Mesothelial cell of epicardium (in vitro differentiated cells): ENCODE measurements around the gene TNK2. TPM values are rescaled to one million over a fixed set of nuclear protein-coding genes. Genes with fewer than 3 reads are reported as not detected.
A peak's percentile ranks its signal among the peaks of the same experiment; 100 is the strongest.
"Not testable (repeated sequence)": the region's sequence is repeated elsewhere in the genome, so short reads cannot be mapped to it uniquely, and the experiment has no call there.

ENCODE experiments used
- DNase-seq, 2 experiments: peaks; one replicate each; pipeline ENCODE4 v3.0.0; 2021; ENCODE audit warnings: low spot score in 2 of 2; ENCODE audit not compliant: unreplicated experiment in 2 of 2
- H3K27ac Mint-ChIP-seq: 2 replicates; pipeline ENCODE4 v1.8.0; 2021; ENCODE audit warnings: mixed read lengths
- H3K27me3 Mint-ChIP-seq: 2 replicates; pipeline ENCODE4 v1.8.0; 2021; ENCODE audit warnings: low read depth, mixed read lengths
- H3K36me3 Mint-ChIP-seq: 2 replicates; pipeline ENCODE4 v1.8.0; 2021; ENCODE audit warnings: mixed read lengths
- H3K4me1 Mint-ChIP-seq: 2 replicates; pipeline ENCODE4 v1.8.0; 2021; ENCODE audit warnings: mixed read lengths
- H3K4me3 Mint-ChIP-seq: 2 replicates; pipeline ENCODE4 v1.8.0; 2021; ENCODE audit warnings: mild to moderate bottlenecking, moderate library complexity, mixed read lengths
- H3K9me3 Mint-ChIP-seq: 2 replicates; pipeline ENCODE4 v1.8.0; 2021; ENCODE audit warnings: mixed read lengths
- total RNA-seq: library from RNA; stranded (reverse); gene quantifications from 3 replicates; pipeline ENCODE4 v1.2.1, GENCODE V29; 2021
- TF ChIP-seq, protein P1 (sequence below): fragments of 200-600 bp; sonication (generic); IDR thresholded peaks from one replicate; pipeline ENCODE4 v1.5.0; 2021; ENCODE audit warnings: antibody characterized with exemption; ENCODE audit not compliant: unreplicated experiment

TNK2 gene
- total RNA-seq, 1 donor from 2014 or later = 49.1 TPM

DNA sequence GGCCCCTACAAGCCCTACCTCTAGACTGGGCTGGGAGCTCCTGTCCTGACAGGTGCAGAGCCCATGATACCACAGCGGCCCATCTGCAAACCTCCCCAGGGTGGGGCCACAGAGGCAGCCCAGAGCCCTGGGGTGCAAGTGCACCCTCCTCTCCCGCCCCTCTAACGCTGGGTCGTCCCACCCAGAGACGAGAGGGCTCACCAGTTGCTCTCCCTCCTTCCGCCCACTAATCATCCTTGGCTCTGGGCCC is 742 bp downstream of the TNK2 start:
- Mint-ChIP-seq H3K36me3 (peaks cover 5% of the 10 kb centered on the region), H3K9me3 (no peaks in the 10 kb centered on the region), H3K4me3 (peak overlapping the region; percentile 80), H3K27me3 (peaks cover 32% of the 10 kb centered on the region), H3K4me1 (peaks cover 32% of the 10 kb centered on the region), H3K27ac (peak overlapping the region; percentile 56)
- TF ChIP-seq, protein P1, sequence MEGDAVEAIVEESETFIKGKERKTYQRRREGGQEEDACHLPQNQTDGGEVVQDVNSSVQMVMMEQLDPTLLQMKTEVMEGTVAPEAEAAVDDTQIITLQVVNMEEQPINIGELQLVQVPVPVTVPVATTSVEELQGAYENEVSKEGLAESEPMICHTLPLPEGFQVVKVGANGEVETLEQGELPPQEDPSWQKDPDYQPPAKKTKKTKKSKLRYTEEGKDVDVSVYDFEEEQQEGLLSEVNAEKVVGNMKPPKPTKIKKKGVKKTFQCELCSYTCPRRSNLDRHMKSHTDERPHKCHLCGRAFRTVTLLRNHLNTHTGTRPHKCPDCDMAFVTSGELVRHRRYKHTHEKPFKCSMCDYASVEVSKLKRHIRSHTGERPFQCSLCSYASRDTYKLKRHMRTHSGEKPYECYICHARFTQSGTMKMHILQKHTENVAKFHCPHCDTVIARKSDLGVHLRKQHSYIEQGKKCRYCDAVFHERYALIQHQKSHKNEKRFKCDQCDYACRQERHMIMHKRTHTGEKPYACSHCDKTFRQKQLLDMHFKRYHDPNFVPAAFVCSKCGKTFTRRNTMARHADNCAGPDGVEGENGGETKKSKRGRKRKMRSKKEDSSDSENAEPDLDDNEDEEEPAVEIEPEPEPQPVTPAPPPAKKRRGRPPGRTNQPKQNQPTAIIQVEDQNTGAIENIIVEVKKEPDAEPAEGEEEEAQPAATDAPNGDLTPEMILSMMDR = no peak
- no peak for DNase-seq

DNA sequence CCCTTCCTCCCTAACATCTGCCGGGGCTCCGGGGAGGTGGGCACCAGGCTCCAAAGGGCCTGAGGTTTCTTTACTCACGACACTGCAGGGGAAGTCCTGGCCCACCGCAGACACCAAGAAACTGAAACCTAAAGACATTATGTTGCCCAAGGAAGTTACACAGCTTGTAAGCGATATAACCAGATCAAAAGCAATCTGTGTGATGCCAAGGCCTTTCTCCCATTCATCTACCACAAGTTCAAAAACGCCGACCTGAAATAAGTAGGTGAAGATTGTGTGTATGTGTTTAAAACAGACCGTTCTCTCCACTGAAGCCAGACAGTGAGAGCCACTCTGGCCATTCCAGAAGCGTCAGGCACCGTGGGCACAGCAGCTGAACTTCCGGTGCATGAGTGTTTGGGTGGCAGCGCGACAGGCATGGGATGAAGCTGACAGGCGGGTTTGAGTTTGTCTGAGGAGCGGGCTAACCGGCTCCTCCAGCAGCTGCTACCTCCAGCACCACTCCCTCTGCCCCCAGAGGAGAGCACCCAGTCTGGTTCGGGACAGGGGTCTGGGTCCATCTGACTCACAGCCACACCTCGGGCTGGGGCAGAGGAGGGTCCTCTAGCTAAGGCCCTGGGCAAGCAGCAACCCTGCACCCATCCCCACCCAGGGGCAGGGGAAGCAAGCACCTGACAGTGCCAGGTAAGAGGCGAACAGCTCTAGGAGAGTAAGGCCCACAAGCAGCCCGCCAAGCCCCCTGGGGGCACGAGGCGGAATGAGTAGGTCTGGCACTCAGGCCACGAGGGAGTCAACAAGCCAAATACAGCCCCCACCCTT is 1.3 kb downstream of the TNK2 start:
- H3K27ac Mint-ChIP-seq = no peak overlapping the region
- peaks cover 32% of the 10 kb centered on the region for H3K27me3 Mint-ChIP-seq
- TF ChIP-seq, protein P1 = no peak
- peaks cover 5% of the 10 kb centered on the region for H3K36me3 Mint-ChIP-seq
- H3K4me3 Mint-ChIP-seq = peak overlapping the region; percentile 80
- no peaks in the 10 kb centered on the region for H3K9me3 Mint-ChIP-seq
- no peak for DNase-seq
- H3K4me1 Mint-ChIP-seq = peaks cover 32% of the 10 kb centered on the region

DNA sequence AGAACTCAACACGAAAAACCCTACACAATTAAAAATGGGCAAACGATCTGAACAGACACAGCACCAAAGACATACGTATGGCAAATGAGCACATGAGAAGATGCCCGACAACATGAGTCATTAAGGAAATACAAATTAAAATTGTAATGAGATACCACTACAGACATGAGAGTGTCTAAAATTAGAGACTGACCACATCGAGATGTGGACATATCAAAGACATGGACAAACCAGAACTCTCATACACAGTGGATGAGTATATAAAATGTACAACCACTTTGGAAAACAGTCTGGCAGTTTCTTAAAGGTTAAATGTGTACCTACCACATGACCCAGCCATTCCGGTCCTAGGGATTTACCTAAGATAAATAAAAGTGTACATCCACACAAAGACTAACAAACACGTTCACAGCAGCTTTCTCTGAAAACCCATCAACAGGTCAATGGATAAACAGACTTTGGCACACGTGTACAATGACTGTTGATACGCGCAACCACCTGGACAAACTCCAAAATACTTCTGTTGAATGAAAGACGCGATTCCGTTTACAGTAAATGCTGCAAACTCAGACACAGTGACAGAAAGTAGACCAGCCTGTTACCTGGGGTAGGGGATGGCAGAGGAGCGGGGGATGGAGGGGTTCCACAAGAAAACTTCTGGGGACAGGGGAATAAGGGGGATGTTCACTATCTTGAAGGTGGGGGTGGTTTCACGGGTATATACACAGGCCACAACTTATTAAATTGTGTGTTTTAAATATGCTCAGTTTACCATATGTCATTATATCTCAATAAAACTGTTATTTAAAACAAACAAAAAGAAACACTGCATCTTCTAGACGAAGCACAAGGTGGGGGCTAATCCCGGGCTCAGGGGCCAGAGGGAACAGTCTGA is 2.1 kb downstream of the TNK2 start:
- Mint-ChIP-seq H3K27me3 (peaks cover 34% of the 10 kb centered on the region), H3K4me1 (peaks cover 25% of the 10 kb centered on the region), H3K4me3 (no peak overlapping the region), H3K36me3 (peaks cover 5% of the 10 kb centered on the region), H3K9me3 (no peaks in the 10 kb centered on the region), H3K27ac (no peak overlapping the region)
- no peak for DNase-seq
- TF ChIP-seq, protein P1 = no peak

DNA sequence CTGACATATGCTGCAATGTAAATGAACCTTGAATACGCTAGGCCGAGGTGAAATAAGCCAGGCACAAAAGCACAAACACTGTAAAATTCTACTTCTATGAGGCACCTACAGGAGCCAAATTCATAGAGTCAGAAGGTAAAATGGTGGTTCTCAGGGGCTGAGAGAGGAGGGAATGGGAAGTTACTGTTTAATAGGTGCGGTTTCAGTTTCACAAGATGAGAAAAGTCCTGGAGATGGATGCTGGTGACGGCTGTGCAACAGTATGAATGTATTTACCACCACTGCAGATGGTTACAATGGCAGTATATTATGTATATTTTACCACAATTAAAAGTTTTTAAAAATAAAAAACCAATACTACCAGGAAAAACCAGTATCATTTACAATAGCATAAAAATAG is 4.0 kb downstream of the TNK2 start:
- Mint-ChIP-seq H3K4me3 (no peak overlapping the region), H3K27ac (no peak overlapping the region), H3K36me3 (peaks cover 8% of the 10 kb centered on the region), H3K9me3 (no peaks in the 10 kb centered on the region), H3K27me3 (peaks cover 36% of the 10 kb centered on the region), H3K4me1 (peaks cover 21% of the 10 kb centered on the region)
- DNase-seq = no peak
- TF ChIP-seq, protein P1 = no peak

DNA sequence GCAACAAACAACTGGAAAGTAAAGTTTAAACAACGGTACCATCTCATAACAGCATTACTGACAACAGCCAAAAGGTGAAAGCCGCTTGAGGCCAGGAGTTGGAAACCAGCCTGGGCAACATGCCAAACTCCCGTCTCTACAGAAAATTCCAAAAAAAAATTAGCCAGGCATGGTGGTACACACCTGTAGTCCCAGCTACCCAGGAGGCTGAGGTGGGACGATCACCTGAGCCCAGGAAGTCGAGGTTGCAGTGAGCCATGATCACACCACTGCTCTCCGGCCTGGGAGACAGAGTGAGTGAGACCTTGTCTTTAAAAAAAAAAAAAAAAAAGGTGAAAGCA is 4.4 kb downstream of the TNK2 start:
- TF ChIP-seq, protein P1 = no peak
- no peaks in the 10 kb centered on the region for H3K9me3 Mint-ChIP-seq
- H3K4me1 Mint-ChIP-seq = peaks cover 21% of the 10 kb centered on the region

DNA sequence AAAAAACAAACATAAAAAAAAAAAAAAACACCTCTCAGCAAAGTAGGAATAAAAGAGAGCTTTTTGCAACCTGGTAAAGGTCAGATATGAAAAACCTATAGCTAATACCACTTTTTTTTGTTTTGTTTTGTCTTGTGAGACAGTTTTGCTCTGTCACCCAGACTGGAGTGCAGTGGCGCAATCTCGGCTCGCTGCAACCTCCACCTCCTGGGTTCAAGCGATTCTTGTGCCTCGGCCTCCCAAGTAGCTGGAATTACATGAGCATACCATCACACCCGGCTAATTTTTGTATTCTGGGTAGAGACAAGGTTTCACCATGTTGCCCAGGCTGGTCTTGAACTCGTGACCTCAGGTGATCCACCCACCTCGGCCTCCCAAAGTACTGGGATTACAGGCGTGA is 5.7 kb downstream of the TNK2 start:
- not testable (repeated sequence) for DNase-seq, H3K4me3 Mint-ChIP-seq, H3K36me3 Mint-ChIP-seq, H3K27ac Mint-ChIP-seq, H3K9me3 Mint-ChIP-seq
- H3K4me1 Mint-ChIP-seq = peaks cover 21% of the 10 kb centered on the region
- H3K27me3 Mint-ChIP-seq = peaks cover 30% of the 10 kb centered on the region

More for the DNA sequence above, 4.4 kb downstream of the TNK2 start:
- DNase-seq = no peak
- no peak overlapping the region for H3K27ac Mint-ChIP-seq
- no peak overlapping the region for H3K4me3 Mint-ChIP-seq
- peaks cover 8% of the 10 kb centered on the region for H3K36me3 Mint-ChIP-seq
- H3K27me3 Mint-ChIP-seq = peaks cover 36% of the 10 kb centered on the region

DNA sequence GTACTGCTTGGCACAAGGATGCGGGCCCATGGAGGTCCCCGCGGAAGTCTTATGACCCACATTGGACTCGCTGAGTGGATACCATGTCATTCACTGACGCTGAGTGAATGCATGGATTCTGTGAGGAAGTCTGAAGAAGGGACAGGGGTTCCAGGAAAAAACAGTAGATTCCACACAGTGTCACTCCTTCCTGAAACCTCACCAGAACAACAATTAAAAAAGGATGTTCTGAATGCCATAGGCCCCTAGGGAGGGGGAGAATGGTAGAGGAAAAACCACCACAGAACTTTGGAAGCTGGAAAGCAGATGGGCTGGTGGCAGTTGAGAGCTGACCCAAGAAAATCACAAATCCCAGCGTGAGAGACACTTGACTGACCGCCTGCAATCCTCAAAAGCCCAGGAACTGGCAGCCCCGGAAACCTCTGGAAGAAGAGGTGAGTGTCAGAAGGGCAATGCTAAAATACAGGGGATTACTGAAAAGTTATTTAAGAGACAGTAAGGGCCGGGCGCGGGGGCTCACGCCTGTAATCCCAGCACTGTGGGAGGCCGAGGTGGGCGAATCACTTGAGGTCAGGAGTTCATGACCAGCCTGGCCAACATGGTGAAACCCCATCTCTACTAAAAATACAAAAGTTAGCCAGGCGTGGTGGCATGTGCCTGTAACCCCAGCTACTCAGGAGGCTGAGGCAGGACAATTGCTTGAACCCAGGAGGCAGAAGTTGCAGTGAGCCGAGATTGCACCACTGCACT is 6.3 kb downstream of the TNK2 start:
- not testable (repeated sequence) for DNase-seq, H3K36me3 Mint-ChIP-seq, H3K27ac Mint-ChIP-seq, H3K9me3 Mint-ChIP-seq, H3K4me3 Mint-ChIP-seq
- H3K27me3 Mint-ChIP-seq = peaks cover 28% of the 10 kb centered on the region
- H3K4me1 Mint-ChIP-seq = peaks cover 21% of the 10 kb centered on the region
